Stimulated activated CD4-positive, alpha-beta T cell treated with anti-CD3 and anti-CD28 coated beads, Interleukin-1b, Interleukin-23, amount 100 ng/mL, for 24 hours (primary cell): Measurements from ENCODE around the gene EYA4.

Experiments used
- DNase-seq, 4 experiments: peaks; one replicate each; pipeline ENCODE4 v3.0.0-alpha.2; 2020; ENCODE audit warnings: low read depth in 4 of 4, low spot score in 1 of 4

EYA4 gene

DNA sequence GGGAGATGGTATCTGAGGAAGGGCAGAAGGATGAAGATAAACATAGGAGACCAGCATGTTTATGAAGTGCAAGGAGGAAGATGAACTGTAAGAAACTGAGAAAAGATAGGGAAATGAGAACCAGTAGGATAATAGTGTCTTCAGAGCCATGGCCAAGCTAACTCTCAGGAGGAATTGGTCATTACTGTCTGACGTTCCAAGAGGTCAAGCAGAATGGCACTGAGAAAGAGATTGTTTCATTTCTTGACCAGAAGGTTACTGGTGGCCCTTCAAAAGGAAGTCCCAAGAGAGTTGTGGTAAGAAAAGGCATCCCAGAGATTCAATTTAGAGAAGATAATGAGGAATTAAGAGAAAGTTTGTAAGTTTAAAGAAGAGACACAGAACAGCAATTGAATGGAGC lies 47.5 kb downstream of the EYA4 start:
- DNase-seq: no peak

DNA sequence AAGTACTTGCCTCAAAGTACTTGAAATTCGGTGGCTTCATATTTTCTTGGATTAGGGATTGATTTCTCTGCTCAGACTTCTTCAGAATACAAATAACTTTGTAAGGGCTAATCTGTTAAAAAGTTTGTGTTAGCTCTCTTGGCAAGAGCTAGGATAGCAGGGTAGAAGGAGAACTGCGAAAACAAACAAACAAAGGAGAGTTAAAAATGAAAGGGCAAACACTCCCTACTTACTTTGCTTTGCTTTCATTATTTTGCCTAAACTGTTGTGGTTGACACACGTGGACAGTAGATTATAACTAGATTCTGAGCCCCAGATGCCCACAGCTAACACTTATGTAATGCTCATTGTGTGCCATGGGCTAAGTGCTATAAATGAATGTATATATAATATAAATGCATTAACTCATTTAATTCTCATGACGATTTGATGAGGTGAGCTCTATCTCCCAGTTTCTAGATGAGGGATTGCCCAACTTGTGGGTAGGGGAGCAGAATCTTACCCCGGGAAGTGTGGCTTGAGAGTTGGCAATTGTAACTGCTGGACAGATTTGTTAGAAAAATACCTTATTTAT lies 48.7 kb downstream of the EYA4 start:
- DNase-seq: no peak

DNA sequence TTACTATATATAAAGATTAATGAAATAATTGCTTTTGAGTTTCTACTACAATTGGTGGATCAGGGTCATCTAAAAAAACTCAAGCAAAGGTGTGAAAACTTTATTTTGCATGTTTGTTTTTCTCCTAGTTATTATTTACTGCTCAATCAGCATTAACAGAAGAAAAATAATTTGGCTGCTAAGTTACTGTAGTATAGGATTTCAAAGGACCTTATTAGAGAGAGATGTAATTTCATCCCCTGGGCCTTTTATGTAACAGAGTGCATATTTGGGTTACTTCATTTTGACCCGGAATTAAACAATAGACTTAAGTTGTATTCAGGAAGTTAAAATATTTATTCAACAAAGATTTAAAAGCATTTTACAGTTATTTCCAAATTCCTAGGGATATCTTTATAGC lies 49.8 kb downstream of the EYA4 start:
- no peak for DNase-seq

DNA sequence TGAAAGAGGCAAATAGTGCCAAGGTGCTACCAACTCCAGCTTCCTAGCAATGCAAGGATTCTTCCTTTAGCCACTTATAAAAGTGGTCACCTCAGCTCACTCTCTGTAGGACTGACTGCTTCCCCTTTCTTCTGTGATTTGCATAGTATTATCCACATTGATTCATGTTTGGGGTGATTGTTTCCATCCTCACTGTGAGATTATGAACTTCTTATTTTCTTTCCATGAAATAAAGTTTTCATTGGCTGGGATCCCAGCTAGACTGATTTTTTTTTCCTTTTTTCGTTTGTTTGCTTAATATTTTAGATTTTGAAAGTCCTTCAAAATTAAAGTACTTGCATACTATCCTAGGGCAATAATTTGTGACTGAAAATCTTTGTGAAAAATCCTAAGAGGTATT lies 50.5 kb downstream of the EYA4 start:
- DNase-seq: no peak

DNA sequence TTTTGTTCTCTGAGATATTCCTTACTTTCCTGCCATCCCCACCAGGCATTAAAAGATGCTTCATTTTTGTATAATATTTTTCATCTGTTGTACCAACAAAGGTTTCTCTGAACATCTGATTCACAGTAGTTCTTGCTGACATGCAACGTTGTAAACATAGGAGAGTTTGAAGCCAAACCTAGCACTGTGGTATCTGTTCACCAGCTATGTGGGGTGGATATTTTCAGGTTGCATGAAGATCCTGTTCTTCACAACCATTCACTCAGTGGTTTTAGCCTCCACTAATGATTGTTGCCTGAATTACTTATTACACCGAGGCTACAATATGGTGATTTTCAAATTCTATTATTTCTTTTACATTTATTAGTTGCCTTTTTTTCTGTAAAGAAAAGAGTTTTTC lies 56.5 kb downstream of the EYA4 start:
- no peak for DNase-seq

DNA sequence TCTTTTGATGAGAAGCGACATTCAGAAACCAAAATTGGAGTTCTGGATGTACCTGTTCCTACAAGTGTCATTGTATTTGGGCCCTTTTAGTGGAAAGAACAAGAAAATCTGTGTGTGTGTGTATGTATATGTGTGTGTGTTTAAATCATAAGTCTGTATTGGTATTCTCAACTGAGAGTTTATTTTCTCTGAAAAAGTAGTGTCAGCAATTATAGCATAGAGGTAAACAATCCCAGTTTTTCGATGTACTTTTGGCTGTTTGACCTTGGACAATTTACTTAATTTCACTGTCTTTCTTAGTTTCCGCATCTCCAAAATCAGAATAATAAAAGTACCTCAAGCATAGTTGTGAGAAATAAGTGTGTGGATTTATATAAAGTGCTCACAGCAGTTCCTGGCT lies 57.2 kb downstream of the EYA4 start:
- DNase-seq: no peak

DNA sequence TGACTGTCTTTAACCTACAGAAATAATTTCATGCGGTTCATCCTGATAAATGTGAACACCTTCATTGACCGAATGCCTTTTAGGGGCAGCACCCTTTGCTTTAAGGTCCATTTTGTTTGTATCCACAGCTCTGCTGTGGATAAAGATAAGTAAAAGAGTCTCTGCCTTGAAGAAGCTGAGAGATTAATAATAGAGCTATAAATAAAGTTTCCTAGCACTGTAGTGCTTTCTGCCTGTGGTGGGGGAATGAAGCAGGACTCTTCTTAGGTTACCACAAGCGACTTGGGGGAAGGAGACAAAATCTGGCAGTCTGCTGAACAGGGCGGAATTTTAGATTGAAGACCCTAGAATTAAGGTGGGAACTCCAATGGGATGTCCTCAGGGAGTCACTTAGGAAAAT lies 57.6 kb downstream of the EYA4 start:
- no peak for DNase-seq

DNA sequence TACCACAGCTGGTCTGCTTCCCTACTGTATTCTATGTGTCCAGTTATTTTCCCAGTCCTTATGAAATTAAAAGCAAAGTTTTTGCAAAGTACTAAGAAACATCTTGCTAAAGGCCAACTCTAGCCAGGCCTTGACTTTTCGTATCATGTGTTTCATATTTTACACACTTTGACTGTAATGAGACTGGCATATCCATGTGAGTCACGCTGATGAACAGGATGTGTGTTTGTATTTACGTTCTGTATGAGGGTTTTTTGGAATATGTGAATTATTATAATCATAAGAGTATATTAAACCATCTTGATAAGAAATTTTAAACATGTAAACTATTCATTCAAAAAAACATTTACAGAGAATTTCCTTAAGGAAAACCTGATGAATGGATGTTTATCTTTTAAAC lies 59.7 kb downstream of the EYA4 start:
- no peak for DNase-seq

DNA sequence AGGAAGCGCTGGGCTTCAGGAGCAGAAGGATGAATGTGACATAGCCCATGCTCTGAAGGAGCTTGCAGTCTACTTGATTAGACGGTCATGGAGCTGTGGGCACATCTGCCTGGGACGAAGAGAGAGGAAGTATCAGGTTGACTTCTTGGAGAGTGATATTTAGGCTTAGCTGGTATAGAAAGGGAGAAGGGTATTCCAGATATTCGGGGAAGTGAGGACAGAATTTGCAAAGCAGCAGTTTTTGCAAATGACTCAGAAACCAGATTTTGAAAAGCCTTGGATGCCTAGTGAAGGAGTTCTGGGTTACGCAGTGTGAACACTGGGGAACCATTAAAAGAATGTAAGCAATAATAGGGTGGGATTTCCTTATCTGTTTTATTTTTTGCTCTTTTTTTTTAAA lies 60.7 kb downstream of the EYA4 start:
- DNase-seq: no peak

DNA sequence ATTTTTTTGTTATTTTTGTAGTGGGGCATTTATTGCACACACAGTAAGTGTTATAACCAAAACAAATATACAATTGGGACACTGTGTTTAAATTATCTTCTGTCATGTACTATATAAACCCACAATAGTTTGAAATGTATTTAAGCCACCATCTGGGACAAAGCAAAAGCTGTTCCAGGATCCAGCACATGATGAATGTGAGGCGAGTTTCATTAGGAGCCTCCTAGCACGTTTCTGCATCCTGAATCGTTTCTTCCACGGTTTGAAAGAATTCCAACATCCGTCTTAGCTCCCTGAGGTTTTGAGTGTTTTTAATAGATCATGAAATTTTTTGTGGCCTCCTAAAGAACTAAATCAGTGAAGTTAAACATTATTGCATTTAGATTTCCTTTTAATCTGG lies 65.8 kb downstream of the EYA4 start:
- DNase-seq: no peak

DNA sequence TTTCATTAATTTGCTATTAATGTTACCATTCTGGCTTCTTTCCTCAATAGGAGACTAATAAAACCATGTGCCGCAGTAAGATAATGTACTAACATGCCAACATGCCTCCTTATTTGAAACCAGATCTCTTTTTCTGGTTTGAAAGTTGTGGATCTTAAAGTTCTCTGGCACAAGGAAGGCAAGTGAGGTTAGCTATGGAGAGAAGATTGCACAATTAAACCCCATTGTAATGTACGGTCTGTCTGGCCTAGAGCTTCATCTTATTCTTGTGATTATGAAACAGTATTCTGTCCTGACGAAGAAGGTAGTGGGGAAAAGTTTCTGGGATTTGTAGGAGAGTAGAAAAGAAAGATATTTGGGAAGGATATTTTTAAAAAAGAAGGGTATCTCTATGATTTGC lies 68.4 kb downstream of the EYA4 start:
- DNase-seq: no peak

DNA sequence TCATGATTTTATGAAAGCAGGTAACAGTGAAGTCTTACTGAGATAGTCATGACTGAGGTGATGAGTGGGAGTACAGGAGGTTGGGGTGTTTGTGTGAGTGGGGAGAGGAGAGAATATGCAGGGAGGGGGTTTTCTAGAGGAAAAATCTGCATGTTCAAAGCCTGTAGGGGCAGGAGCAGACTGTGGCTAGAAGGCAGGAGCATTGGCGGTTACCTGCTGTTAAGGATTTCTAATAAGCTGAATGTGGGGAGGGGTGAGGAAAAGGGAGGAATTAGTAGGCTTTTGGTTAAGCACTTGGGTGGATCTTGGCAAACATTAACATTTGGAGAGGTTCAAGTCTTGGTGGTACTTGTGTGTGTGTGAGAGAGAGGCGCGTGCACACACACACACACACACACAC lies 70.8 kb downstream of the EYA4 start:
- DNase-seq: no peak

DNA sequence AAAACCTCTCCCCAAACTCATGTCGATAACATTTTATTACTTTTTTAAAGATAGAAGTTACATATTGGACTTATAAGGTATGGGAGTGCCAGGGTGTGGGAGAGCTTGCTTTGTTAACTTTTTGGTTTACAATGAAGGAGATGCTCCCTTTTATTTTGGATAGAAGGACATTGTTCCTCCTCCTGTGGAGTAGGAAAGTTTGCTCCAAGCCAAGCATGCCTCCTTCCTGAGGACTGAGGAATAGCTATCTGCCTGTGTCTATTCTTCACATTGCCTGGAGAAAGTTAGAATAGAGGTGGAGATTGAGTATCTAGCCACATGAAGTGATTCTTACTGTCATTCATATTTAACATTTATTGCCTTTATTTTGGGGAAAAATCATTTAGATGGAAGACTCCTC lies 71.9 kb downstream of the EYA4 start:
- DNase-seq: no peak

DNA sequence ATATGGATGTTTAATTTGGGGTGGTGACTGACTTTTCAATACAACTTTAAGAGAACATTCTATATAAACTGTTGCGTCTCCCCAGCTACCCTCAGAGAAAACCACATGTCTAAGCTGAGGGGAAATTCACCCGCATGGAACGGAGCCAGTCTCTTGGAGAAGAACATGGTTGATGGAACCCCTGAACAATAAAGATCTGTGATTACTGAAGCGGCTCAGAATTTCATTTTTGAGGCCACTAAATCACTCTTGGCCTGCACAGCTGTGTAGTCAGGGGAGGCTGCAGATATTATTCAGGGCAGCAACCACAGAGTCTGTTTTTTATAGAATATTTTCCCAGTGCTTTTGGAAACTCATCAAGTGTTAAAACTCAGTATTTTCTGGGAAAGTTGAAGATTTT lies 73.8 kb downstream of the EYA4 start:
- no peak for DNase-seq

DNA sequence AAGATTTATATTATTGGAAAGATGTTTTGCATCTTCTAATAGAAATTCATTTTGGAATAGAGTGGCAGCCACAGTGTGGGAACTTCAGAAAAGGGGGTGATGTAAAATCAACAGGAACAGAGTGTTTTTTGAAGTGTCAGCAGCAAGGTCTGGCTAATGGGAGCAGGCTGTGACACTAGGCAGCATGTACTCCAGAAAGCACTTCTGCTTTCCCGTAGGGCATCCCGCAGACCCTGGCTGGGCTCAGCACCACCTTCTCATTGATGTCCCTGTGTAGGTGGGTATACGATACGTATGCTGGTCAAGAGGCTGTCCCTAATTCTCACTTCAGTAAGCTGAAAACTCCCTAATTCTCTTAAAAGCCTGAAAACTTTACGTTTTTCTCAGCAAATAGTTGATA lies 74.7 kb downstream of the EYA4 start:
- no peak for DNase-seq

DNA sequence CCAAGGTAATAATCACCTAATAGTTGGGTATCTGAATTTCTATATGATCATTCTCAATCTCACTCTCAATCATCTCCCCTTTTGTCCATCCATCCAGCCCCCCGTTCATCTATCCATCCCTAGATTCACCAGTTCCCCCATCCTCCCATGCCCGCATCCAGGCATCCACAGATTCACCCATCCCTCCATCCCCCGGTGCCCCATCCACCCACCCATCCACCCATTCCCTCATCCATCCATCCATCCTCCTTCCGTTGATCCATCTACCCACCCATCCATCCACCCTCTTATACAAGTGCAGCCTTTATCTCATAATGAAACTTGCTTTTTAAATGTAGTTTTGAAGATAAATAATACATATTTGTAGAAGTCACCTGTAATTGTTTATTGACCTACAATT lies 76.5 kb downstream of the EYA4 start:
- no peak for DNase-seq

DNA sequence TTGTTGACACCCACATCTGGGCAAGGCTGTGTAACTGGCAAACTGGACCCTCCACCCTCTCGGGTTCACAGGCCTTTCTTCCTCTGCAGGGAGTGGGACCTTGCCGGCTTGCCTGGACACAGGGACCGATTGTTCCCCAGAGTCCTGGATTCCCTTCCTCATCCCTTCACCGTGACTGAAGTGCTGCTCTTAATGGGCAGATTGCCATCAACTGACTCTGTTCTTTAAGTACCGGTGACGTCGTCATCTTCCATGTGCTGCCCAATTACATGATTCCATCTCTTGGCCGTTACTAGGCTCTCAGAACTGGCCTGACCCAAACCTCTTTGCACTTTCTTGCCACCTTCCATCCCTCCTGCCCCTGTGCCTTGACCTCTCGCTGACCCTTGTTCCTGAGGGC lies 85.4 kb downstream of the EYA4 start:
- DNase-seq: no peak

DNA sequence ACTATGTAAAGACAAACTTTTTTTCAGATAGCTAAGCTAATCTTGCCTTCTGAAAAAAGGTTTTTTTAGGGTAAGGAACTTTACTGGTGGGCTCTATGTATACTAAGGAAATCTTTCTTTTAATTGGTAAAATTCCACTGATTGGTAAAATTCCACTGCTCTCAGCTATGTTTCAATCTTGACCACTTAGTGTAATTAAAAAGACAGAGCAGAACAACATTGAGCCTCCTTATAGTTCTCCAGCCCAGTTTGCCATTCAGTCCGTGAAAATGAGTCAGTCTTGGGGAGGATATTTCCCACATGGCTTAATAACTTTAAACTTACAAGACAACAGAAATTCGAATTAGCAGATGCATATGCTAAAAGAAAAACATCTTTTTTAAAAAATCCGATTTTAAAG lies 92.7 kb downstream of the EYA4 start:
- DNase-seq: no peak

DNA sequence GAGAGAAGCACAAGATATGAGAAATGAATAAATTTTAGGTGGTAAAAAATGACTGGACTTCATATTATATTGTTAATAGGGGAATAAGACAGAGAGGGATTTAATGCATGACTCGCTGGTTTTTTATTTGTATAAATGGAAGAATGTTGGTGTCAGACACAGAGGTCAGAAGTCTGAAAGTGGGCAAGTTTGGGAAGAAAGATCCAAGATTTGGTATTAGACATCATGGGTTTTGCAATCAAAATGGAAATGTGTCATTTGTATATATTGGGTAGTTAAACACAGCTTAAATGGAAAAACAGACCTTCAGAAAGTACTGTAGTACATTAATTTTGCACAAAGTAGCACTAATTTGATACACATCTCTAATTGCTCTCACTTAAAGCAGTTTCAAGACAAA lies 96.2 kb downstream of the EYA4 start:
- DNase-seq: no peak

DNA sequence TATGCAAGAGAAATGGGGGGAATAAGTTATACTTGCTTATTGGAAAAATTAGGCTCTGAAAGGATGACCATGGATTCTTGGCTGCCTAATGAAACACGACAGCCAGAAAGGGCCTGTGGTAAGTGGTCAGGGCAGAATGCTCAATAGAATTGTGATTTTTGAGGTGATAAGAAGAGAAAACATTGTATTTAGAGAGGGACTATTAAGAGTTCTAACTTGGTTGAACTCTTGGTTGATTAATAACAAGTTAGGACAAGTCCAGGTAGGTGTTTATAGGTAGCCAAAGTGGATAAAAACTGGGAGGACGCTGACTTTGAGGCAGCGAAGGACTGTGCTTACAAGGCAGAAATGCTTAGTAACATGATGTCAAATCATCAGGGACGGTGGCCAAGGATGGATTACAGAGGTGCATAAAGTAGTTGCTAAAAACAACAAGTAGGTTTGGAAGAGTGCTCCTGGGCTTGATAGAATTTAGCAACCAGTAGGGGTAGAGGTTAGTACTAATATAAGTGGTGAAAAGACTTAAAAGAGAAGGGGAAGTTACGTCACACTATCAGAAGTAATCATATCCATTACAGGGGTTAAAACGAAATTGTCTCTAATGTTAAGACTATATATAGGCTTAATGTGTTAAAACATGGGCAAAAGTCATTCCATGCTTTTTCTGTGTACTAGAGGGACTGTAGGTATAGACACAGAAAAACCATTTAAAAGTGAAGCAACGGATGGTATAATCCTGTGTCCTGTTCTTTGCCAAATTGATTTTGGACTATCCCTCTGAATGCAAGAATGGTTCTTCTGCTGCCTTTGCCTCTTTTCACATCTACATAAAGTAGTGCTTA lies 98.6 kb downstream of the EYA4 start:
- no peak for DNase-seq

DNA sequence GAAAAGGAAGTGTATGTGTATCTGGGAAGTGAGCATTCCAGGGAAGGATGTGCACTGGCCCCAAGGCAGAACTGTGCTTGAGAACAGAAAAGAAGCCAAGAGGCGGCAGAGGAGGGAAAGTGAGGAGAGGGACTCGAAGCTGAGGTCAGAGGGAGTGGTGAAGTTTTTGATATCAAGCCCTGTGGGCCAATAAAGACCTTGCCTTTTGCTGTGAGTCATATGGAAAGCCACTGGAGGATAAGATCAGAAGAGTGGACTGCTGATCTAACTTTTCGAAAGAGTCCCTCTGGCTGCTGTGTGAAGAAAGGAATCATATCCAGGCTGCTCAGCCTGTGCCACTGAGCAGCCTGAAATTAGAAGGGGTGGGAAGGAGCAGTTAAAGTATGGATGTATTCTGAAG lies 99.4 kb downstream of the EYA4 start:
- DNase-seq: no peak

DNA sequence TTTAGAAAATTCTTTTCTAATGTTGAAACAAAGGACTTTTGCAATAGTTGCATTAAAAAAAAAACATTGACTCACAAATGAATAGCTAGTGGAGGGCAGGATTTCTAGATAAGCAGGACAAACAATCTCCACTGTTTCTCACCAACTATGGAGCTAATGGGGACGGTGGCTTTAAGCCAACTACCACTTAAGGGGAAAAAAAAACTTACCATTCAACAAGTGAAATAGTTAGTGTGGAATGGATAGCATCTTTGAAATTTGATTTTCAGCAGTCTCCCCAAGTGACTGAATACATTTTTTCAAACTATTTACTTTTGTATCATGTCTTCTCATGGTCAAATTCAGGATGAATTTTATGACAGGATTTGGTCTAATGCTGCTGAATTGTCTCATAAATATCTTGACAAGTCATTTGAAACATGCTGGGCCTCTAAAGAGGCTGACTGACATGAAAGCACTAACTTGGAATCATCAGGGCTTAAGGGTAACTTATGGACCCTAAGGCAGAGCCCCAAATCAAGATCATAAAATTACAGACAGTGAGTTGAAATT lies 100.5 kb downstream of the EYA4 start:
- DNase-seq: no peak

DNA sequence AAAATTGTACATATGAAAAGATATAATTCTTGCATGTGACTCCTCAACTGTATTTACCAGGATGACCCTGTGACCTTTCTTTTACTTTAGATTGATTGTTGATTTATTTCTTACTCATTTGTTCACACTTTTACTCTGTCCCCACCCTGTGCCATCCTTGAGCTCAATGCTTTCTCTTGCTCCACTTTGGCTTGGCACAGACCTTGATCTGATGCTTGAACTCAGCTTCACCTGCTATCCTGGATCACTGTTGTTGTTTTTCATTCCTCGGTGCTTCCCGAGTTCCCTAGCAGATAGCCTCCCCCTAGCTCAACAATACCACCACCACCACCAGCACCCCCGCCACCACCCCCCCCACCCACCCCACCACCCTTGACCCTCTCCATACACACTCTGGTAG lies 102.1 kb downstream of the EYA4 start:
- DNase-seq: no peak
